GM23338 (cell line): ENCODE results near the gene GUCY1B1. TPM values are rescaled to one million over a fixed set of nuclear protein-coding genes. Genes with fewer than 3 reads are reported as not detected.

Source experiments
- ATAC-seq: fragments of 200-7000 bp; cut with Tn5 transposase; 3 replicates; pipeline ENCODE4 v1.9.1; 2020
- DNase-seq: peaks from one replicate; pipeline ENCODE4 v3.0.0-alpha.2; 2015; ENCODE audit warnings: low spot score
- H2AFZ ChIP-seq: fragments of 200-600 bp; sonication (generic); 2 replicates; pipeline ENCODE4 v1.8.0; 2016; ENCODE audit warnings: antibody characterized with exemption, mild to moderate bottlenecking, moderate library complexity
- H3F3A ChIP-seq: fragments of 200-600 bp; sonication (generic); replicated peaks from 2 replicates; pipeline ENCODE4 v1.8.0; 2017; ENCODE audit warnings: antibody characterized with exemption, mixed run types, low read depth
- H3K27ac ChIP-seq: fragments of 200-600 bp; sonication (generic); 2 replicates; pipeline ENCODE4 v1.6.1; 2016; ENCODE audit warnings: low read depth
- H3K27me3 ChIP-seq: fragments of 200-600 bp; sonication (generic); 2 replicates; pipeline ENCODE4 v1.8.0; 2016; ENCODE audit warnings: mild to moderate bottlenecking, mixed run types, moderate library complexity; ENCODE audit not compliant: insufficient read depth
- H3K36me3 ChIP-seq: fragments of 200-600 bp; sonication (generic); 2 replicates; pipeline ENCODE4 v1.8.0; 2016; ENCODE audit warnings: mild to moderate bottlenecking; ENCODE audit not compliant: insufficient read depth
- H3K4me1 ChIP-seq: fragments of 200-600 bp; sonication (generic); 2 replicates; pipeline ENCODE4 v1.8.0; 2016; ENCODE audit warnings: mild to moderate bottlenecking, moderate library complexity; ENCODE audit not compliant: insufficient read depth
- H3K4me2 ChIP-seq: fragments of 200-600 bp; sonication (generic); 2 replicates; pipeline ENCODE4 v1.7.1; 2017; ENCODE audit warnings: mixed run types
- H3K4me3 ChIP-seq: fragments of 200-600 bp; sonication (generic); 2 replicates; pipeline ENCODE4 v1.6.1; 2016; ENCODE audit warnings: mixed run types
- H3K79me2 ChIP-seq: fragments of 200-600 bp; sonication (generic); replicated peaks from 2 replicates; pipeline ENCODE4 v1.8.0; 2017; ENCODE audit warnings: mild to moderate bottlenecking; ENCODE audit not compliant: insufficient read depth
- H3K9me2 ChIP-seq: fragments of 200-600 bp; sonication (generic); 2 replicates; pipeline ENCODE4 v1.8.0; 2017; ENCODE audit not compliant: insufficient read depth
- H4K20me1 ChIP-seq: fragments of 200-600 bp; sonication (generic); replicated peaks from 2 replicates; pipeline ENCODE4 v1.8.0; 2017; ENCODE audit warnings: mild to moderate bottlenecking; ENCODE audit not compliant: insufficient read depth
- H3K27ac Mint-ChIP-seq: 2 replicates; pipeline ENCODE4 v1.8.0; 2020; ENCODE audit warnings: inconsistent platforms, mild to moderate bottlenecking, moderate library complexity, mixed read lengths
- H3K27me3 Mint-ChIP-seq: 3 replicates; pipeline ENCODE4 v1.8.0; 2022; ENCODE audit warnings: low read depth, mild to moderate bottlenecking, moderate library complexity, mixed read lengths, inconsistent platforms; ENCODE audit not compliant: insufficient read depth, poor library complexity
- H3K36me3 Mint-ChIP-seq: 3 replicates; pipeline ENCODE4 v1.8.0; 2021; ENCODE audit warnings: low read depth, mild to moderate bottlenecking, inconsistent platforms, moderate library complexity, mixed read lengths
- H3K4me1 Mint-ChIP-seq: 3 replicates; pipeline ENCODE4 v1.8.0; 2020; ENCODE audit warnings: mild to moderate bottlenecking, inconsistent platforms, mixed read lengths
- H3K4me3 Mint-ChIP-seq: 3 replicates; pipeline ENCODE4 v1.8.0; 2021; ENCODE audit warnings: moderate library complexity, mild to moderate bottlenecking, inconsistent platforms, mixed read lengths
- H3K9me3 Mint-ChIP-seq: 3 replicates; pipeline ENCODE4 v1.8.0; 2020; ENCODE audit warnings: moderate library complexity, mild to moderate bottlenecking, inconsistent platforms, mixed read lengths
- CREB1 ChIP-seq: fragments of 250-450 bp; sonication (Bioruptor Pico); IDR thresholded peaks from 2 replicates; pipeline ENCODE4 v1.5.0; 2020; ENCODE audit warnings: low read depth, mild to moderate bottlenecking, moderate library complexity
- CTCF ChIP-seq, 2 experiments: fragments of 200-600 bp in 1 of 2; sonication (generic) in 1 of 2; conservative IDR thresholded peaks; 2 replicates each; pipeline versions ENCODE4 v1.5.1 to v1.6.1; 2016 to 2017; ENCODE audit warnings: antibody characterized with exemption in 2 of 2, low read depth in 2 of 2, mild to moderate bottlenecking in 2 of 2, moderate library complexity in 1 of 2
- ETS1 ChIP-seq: IDR thresholded peaks from 2 replicates; pipeline ENCODE4 v1.6.1; 2016; ENCODE audit warnings: antibody characterized with exemption
- EZH2 ChIP-seq: fragments of 200-600 bp; sonication (generic); IDR thresholded peaks from one replicate; pipeline ENCODE4 v1.8.0; 2017; ENCODE audit warnings: antibody characterized with exemption, mild to moderate bottlenecking, low read depth; ENCODE audit not compliant: unreplicated experiment
- EZH2phosphoT487 ChIP-seq: fragments of 200-600 bp; sonication (generic); IDR thresholded peaks from one replicate; pipeline ENCODE4 v1.8.1; 2018; ENCODE audit warnings: antibody characterized with exemption; ENCODE audit not compliant: unreplicated experiment
- JUNB ChIP-seq: IDR thresholded peaks from one replicate; pipeline ENCODE4 v1.6.1; 2016; ENCODE audit warnings: antibody characterized with exemption; ENCODE audit not compliant: unreplicated experiment
- NANOG ChIP-seq: IDR thresholded peaks from 2 replicates; pipeline ENCODE4 v1.6.1; 2016; ENCODE audit warnings: antibody characterized with exemption, borderline replicate concordance
- POLR2AphosphoS5 ChIP-seq: IDR thresholded peaks from 2 replicates; pipeline ENCODE4 v1.6.1; 2016; ENCODE audit warnings: antibody characterized with exemption, low read depth
- REST ChIP-seq: IDR thresholded peaks from one replicate; pipeline ENCODE4 v1.6.1; 2018; ENCODE audit warnings: antibody characterized with exemption; ENCODE audit not compliant: unreplicated experiment
- STAT1 ChIP-seq: IDR thresholded peaks from one replicate; pipeline ENCODE4 v1.6.1; 2016; ENCODE audit warnings: antibody characterized with exemption; ENCODE audit not compliant: unreplicated experiment
- ZNF114 ChIP-seq: fragments of 250-450 bp; sonication (Bioruptor Pico); IDR thresholded peaks from 2 replicates; pipeline ENCODE4 v1.5.0; 2020; ENCODE audit warnings: mild to moderate bottlenecking, moderate library complexity
- ZNF331 ChIP-seq: fragments of 250-450 bp; sonication (Bioruptor Pico); IDR thresholded peaks from 2 replicates; pipeline ENCODE4 v1.5.0; 2020; ENCODE audit warnings: low read depth, mild to moderate bottlenecking, moderate library complexity
- ZNF462 ChIP-seq: fragments of 250-450 bp; sonication (Bioruptor Pico); IDR thresholded peaks from 2 replicates; pipeline ENCODE4 v1.5.0; 2020; ENCODE audit warnings: mild to moderate bottlenecking, moderate library complexity
- polyA plus RNA-seq: library from polyadenylated mRNA; unstranded; fragments of >200 nt; fragmentation: Nextera tagmentation; extraction: Ambion mirVana; gene quantifications from 2 replicates; pipeline ENCODE4 v1.2.1, GENCODE V29; 2016
- total RNA-seq: library from RNA; depleted of rRNA; stranded (reverse); fragments of >200 nt; shearing (Covaris generic); gene quantifications from 2 replicates; pipeline ENCODE4 v1.2.3, GENCODE V29; 2014

Gene GUCY1B1
- total and polyA plus RNA-seq, 2 experiments from 2014 or later: 2.6 to 4.3 TPM

DNA sequence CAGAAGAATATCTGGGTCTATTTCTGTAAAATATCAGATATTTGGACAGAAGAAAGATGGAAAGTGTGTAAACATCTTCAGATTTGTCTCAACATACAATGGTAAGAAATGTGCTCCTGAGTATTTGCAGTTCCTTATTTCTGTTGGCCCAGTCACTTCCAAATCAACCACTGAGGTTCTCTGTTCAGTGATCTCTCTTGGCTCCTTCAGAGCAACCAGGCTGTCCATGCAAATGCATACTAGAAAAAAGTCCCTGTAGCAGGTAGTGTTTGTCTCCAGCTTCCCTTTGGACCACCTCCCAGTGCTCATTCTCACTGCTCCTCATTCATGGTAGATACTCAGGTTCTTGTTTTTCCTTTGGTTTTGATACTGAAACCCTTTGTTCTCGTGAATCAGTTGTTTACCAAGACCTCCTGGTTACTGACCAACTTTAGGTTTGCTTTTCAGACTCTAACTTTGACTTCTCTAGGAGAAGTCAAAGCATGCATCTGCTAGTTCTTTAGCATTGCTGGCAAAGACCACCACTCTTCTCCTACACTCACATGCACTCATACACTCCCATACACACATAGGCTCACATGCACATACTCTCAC is 78.5 kb downstream of the GUCY1B1 start:
- Mint-ChIP-seq H3K4me3 (no peak overlapping the region), H3K9me3 (no peaks in the 10 kb centered on the region), H3K27ac (no peak overlapping the region), H3K36me3 (no peaks in the 10 kb centered on the region), H3K4me1 (peaks cover 8% of the 10 kb centered on the region; the same call in 2 of the 3 replicates), H3K27me3 (peaks cover 2% of the 10 kb centered on the region)
- no peak overlapping the region for H3K4me3 ChIP-seq
- H3K27me3 ChIP-seq: no peaks in the 10 kb centered on the region
- no peak for ATAC-seq
- H2AFZ ChIP-seq: no peak overlapping the region
- TF ChIP-seq EZH2: no peak
- no peak for TF ChIP-seq REST
- TF ChIP-seq ETS1: no peak
- no peak for TF ChIP-seq NANOG
- TF ChIP-seq EZH2phosphoT487: no peak
- no peak for TF ChIP-seq JUNB
- no peak for TF ChIP-seq STAT1
- no peak for TF ChIP-seq CTCF (conservative IDR thresholded peaks at IDR 0.05; ENCODE audit: low read depth in 2 of 2)
- TF ChIP-seq CREB1 (CRISPR knock-in tag): no peak
- TF ChIP-seq ZNF462 (CRISPR knock-in tag): no peak
- no peak for TF ChIP-seq POLR2AphosphoS5
- no peak for TF ChIP-seq ZNF331 (CRISPR knock-in tag)
- no peak for TF ChIP-seq ZNF114 (CRISPR knock-in tag)
- H3K27ac ChIP-seq: no peak overlapping the region
- H3K4me2 ChIP-seq: no peak overlapping the region
- H3K4me1 ChIP-seq: no peaks in the 10 kb centered on the region
- no peaks in the 10 kb centered on the region for H3K79me2 ChIP-seq
- H3K36me3 ChIP-seq: no peaks in the 10 kb centered on the region
- no peaks in the 10 kb centered on the region for H3K9me2 ChIP-seq
- DNase-seq: no peak
- H4K20me1 ChIP-seq: no peaks in the 10 kb centered on the region
- H3F3A ChIP-seq: no peaks in the 10 kb centered on the region
